SKM-1 treated with dmso at 0.1 percent for 144 hours (cell line): ENCODE data around the gene TM4SF5.
"Not testable (repeated sequence)": the region's sequence is repeated elsewhere in the genome, so short reads cannot be mapped to it uniquely, and the experiment has no call there.

Experiments used
- DNase-seq: peaks from one replicate; lab custom pipeline; 2025; ENCODE audit not compliant: unreplicated experiment; lab: John Stamatoyannopoulos, UW

The TM4SF5 gene

GRCh38 chr17:4823373-4824089 is 51.8 kb downstream of the TM4SF5 start:
- DNase-seq: no peak

DNA sequence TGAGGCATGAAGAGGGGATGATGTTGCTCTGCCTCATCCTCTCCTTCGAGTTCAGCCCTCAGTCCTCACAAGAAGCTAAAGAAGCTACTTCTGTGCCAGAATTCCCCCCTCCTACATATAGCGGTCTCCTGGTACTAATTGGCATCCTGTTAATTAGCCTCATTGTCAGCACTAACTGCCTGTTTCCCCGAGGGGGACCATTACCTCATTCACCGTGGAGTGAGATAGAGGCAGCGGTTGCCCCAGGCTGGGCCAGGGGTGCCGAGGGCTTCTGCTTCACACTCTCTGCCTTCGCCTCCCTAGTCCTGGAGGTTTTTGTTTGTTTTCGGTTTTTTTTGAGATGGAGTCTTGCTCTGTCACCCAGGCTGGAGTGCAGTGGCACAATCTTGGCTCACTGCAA is 55.7 kb downstream of the TM4SF5 start:
- DNase-seq: no peak

DNA sequence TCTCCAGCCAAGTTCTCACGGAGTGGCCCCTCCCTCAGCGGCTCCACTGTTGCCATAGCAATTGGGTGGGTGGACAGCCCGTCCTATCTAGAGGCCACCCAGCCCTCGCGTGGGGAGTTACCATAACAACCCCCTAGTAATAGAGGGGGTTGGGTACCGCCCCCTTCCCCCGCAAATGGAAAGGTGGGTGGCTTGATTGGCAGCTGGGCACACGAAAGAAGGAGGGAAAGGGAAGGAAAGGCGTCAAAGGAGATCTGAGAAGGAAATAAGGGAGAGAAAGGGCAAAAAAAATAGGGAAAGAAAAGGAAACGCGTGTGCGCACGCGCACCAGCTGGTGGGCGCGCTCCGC is 61.1 kb downstream of the TM4SF5 start:
- DNase-seq: not testable (repeated sequence)
